GM23338 (cell line): Measurements from ENCODE around the gene CMYA5. TPM values are rescaled to one million over a fixed set of nuclear protein-coding genes. Genes with fewer than 3 reads are reported as not detected.

Experiments
- ATAC-seq: fragments of 200-7000 bp; cut with Tn5 transposase; 3 replicates; pipeline ENCODE4 v1.9.1; 2020
- DNase-seq: peaks from one replicate; pipeline ENCODE4 v3.0.0-alpha.2; 2015; ENCODE audit warnings: low spot score
- H2AFZ ChIP-seq: fragments of 200-600 bp; sonication (generic); 2 replicates; pipeline ENCODE4 v1.8.0; 2016; ENCODE audit warnings: antibody characterized with exemption, mild to moderate bottlenecking, moderate library complexity
- H3F3A ChIP-seq: fragments of 200-600 bp; sonication (generic); replicated peaks from 2 replicates; pipeline ENCODE4 v1.8.0; 2017; ENCODE audit warnings: antibody characterized with exemption, mixed run types, low read depth
- H3K27ac ChIP-seq: fragments of 200-600 bp; sonication (generic); 2 replicates; pipeline ENCODE4 v1.6.1; 2016; ENCODE audit warnings: low read depth
- H3K27me3 ChIP-seq: fragments of 200-600 bp; sonication (generic); 2 replicates; pipeline ENCODE4 v1.8.0; 2016; ENCODE audit warnings: mild to moderate bottlenecking, mixed run types, moderate library complexity; ENCODE audit not compliant: insufficient read depth
- H3K36me3 ChIP-seq: fragments of 200-600 bp; sonication (generic); 2 replicates; pipeline ENCODE4 v1.8.0; 2016; ENCODE audit warnings: mild to moderate bottlenecking; ENCODE audit not compliant: insufficient read depth
- H3K4me1 ChIP-seq: fragments of 200-600 bp; sonication (generic); 2 replicates; pipeline ENCODE4 v1.8.0; 2016; ENCODE audit warnings: mild to moderate bottlenecking, moderate library complexity; ENCODE audit not compliant: insufficient read depth
- H3K4me2 ChIP-seq: fragments of 200-600 bp; sonication (generic); 2 replicates; pipeline ENCODE4 v1.7.1; 2017; ENCODE audit warnings: mixed run types
- H3K4me3 ChIP-seq: fragments of 200-600 bp; sonication (generic); 2 replicates; pipeline ENCODE4 v1.6.1; 2016; ENCODE audit warnings: mixed run types
- H3K79me2 ChIP-seq: fragments of 200-600 bp; sonication (generic); replicated peaks from 2 replicates; pipeline ENCODE4 v1.8.0; 2017; ENCODE audit warnings: mild to moderate bottlenecking; ENCODE audit not compliant: insufficient read depth
- H3K9me2 ChIP-seq: fragments of 200-600 bp; sonication (generic); 2 replicates; pipeline ENCODE4 v1.8.0; 2017; ENCODE audit not compliant: insufficient read depth
- H4K20me1 ChIP-seq: fragments of 200-600 bp; sonication (generic); replicated peaks from 2 replicates; pipeline ENCODE4 v1.8.0; 2017; ENCODE audit warnings: mild to moderate bottlenecking; ENCODE audit not compliant: insufficient read depth
- H3K27ac Mint-ChIP-seq: 2 replicates; pipeline ENCODE4 v1.8.0; 2020; ENCODE audit warnings: inconsistent platforms, mild to moderate bottlenecking, moderate library complexity, mixed read lengths
- H3K27me3 Mint-ChIP-seq: 3 replicates; pipeline ENCODE4 v1.8.0; 2022; ENCODE audit warnings: low read depth, mild to moderate bottlenecking, moderate library complexity, mixed read lengths, inconsistent platforms; ENCODE audit not compliant: insufficient read depth, poor library complexity
- H3K36me3 Mint-ChIP-seq: 3 replicates; pipeline ENCODE4 v1.8.0; 2021; ENCODE audit warnings: low read depth, mild to moderate bottlenecking, inconsistent platforms, moderate library complexity, mixed read lengths
- H3K4me1 Mint-ChIP-seq: 3 replicates; pipeline ENCODE4 v1.8.0; 2020; ENCODE audit warnings: mild to moderate bottlenecking, inconsistent platforms, mixed read lengths
- H3K4me3 Mint-ChIP-seq: 3 replicates; pipeline ENCODE4 v1.8.0; 2021; ENCODE audit warnings: moderate library complexity, mild to moderate bottlenecking, inconsistent platforms, mixed read lengths
- H3K9me3 Mint-ChIP-seq: 3 replicates; pipeline ENCODE4 v1.8.0; 2020; ENCODE audit warnings: moderate library complexity, mild to moderate bottlenecking, inconsistent platforms, mixed read lengths
- CREB1 ChIP-seq: fragments of 250-450 bp; sonication (Bioruptor Pico); IDR thresholded peaks from 2 replicates; pipeline ENCODE4 v1.5.0; 2020; ENCODE audit warnings: low read depth, mild to moderate bottlenecking, moderate library complexity
- ETS1 ChIP-seq: IDR thresholded peaks from 2 replicates; pipeline ENCODE4 v1.6.1; 2016; ENCODE audit warnings: antibody characterized with exemption
- EZH2 ChIP-seq: fragments of 200-600 bp; sonication (generic); IDR thresholded peaks from one replicate; pipeline ENCODE4 v1.8.0; 2017; ENCODE audit warnings: antibody characterized with exemption, mild to moderate bottlenecking, low read depth; ENCODE audit not compliant: unreplicated experiment
- EZH2phosphoT487 ChIP-seq: fragments of 200-600 bp; sonication (generic); IDR thresholded peaks from one replicate; pipeline ENCODE4 v1.8.1; 2018; ENCODE audit warnings: antibody characterized with exemption; ENCODE audit not compliant: unreplicated experiment
- JUNB ChIP-seq: IDR thresholded peaks from one replicate; pipeline ENCODE4 v1.6.1; 2016; ENCODE audit warnings: antibody characterized with exemption; ENCODE audit not compliant: unreplicated experiment
- NANOG ChIP-seq: IDR thresholded peaks from 2 replicates; pipeline ENCODE4 v1.6.1; 2016; ENCODE audit warnings: antibody characterized with exemption, borderline replicate concordance
- POLR2AphosphoS5 ChIP-seq: IDR thresholded peaks from 2 replicates; pipeline ENCODE4 v1.6.1; 2016; ENCODE audit warnings: antibody characterized with exemption, low read depth
- STAT1 ChIP-seq: IDR thresholded peaks from one replicate; pipeline ENCODE4 v1.6.1; 2016; ENCODE audit warnings: antibody characterized with exemption; ENCODE audit not compliant: unreplicated experiment
- ZNF114 ChIP-seq: fragments of 250-450 bp; sonication (Bioruptor Pico); IDR thresholded peaks from 2 replicates; pipeline ENCODE4 v1.5.0; 2020; ENCODE audit warnings: mild to moderate bottlenecking, moderate library complexity
- ZNF331 ChIP-seq: fragments of 250-450 bp; sonication (Bioruptor Pico); IDR thresholded peaks from 2 replicates; pipeline ENCODE4 v1.5.0; 2020; ENCODE audit warnings: low read depth, mild to moderate bottlenecking, moderate library complexity
- ZNF462 ChIP-seq: fragments of 250-450 bp; sonication (Bioruptor Pico); IDR thresholded peaks from 2 replicates; pipeline ENCODE4 v1.5.0; 2020; ENCODE audit warnings: mild to moderate bottlenecking, moderate library complexity
- polyA plus RNA-seq: library from polyadenylated mRNA; unstranded; fragments of >200 nt; fragmentation: Nextera tagmentation; extraction: Ambion mirVana; gene quantifications from 2 replicates; pipeline ENCODE4 v1.2.1, GENCODE V29; 2016
- total RNA-seq: library from RNA; depleted of rRNA; stranded (reverse); fragments of >200 nt; shearing (Covaris generic); gene quantifications from 2 replicates; pipeline ENCODE4 v1.2.3, GENCODE V29; 2014
- TF ChIP-seq, protein P1 (sequence below), 2 experiments: fragments of 200-600 bp in 1 of 2; sonication (generic) in 1 of 2; conservative IDR thresholded peaks; 2 replicates each; pipeline versions ENCODE4 v1.5.1 to v1.6.1; 2016 to 2017; ENCODE audit warnings: antibody characterized with exemption in 2 of 2, low read depth in 2 of 2, mild to moderate bottlenecking in 2 of 2, moderate library complexity in 1 of 2

Gene CMYA5
- total and polyA plus RNA-seq, 2 experiments from 2014 or later: 0.45 to 0.49 TPM

- no peaks in the 10 kb centered on the region for H3K36me3 Mint-ChIP-seq
- ATAC-seq (no peak), DNase-seq (no peak)
- no peak overlapping the region for H3K4me2 ChIP-seq
- H3K27me3 ChIP-seq: no peaks in the 10 kb centered on the region
- no peaks in the 10 kb centered on the region for H4K20me1 ChIP-seq
- H3F3A ChIP-seq: no peaks in the 10 kb centered on the region
- H2AFZ ChIP-seq: no peak overlapping the region
- H3K9me3 Mint-ChIP-seq: no peaks in the 10 kb centered on the region
- H3K27ac ChIP-seq: no peak overlapping the region
- peaks cover 23% of the 10 kb centered on the region for H3K4me1 ChIP-seq
- H3K27me3 Mint-ChIP-seq: no peaks in the 10 kb centered on the region
- H3K4me3 Mint-ChIP-seq: no peak overlapping the region
- H3K9me2 ChIP-seq: no peaks in the 10 kb centered on the region; the same call in 1 of the 2 replicates
- no peak overlapping the region for H3K4me3 ChIP-seq
- no peak overlapping the region for H3K27ac Mint-ChIP-seq
- TF ChIP-seq CREB1 (CRISPR knock-in tag) (no peak), ZNF331 (no peak), ZNF462 (no peak), ZNF114 (CRISPR knock-in tag) (no peak), STAT1 (no peak), EZH2 (no peak), JUNB (no peak), EZH2phosphoT487 (no peak), ETS1 (no peak), NANOG (no peak), POLR2AphosphoS5 (no peak)
- TF ChIP-seq, protein P1, sequence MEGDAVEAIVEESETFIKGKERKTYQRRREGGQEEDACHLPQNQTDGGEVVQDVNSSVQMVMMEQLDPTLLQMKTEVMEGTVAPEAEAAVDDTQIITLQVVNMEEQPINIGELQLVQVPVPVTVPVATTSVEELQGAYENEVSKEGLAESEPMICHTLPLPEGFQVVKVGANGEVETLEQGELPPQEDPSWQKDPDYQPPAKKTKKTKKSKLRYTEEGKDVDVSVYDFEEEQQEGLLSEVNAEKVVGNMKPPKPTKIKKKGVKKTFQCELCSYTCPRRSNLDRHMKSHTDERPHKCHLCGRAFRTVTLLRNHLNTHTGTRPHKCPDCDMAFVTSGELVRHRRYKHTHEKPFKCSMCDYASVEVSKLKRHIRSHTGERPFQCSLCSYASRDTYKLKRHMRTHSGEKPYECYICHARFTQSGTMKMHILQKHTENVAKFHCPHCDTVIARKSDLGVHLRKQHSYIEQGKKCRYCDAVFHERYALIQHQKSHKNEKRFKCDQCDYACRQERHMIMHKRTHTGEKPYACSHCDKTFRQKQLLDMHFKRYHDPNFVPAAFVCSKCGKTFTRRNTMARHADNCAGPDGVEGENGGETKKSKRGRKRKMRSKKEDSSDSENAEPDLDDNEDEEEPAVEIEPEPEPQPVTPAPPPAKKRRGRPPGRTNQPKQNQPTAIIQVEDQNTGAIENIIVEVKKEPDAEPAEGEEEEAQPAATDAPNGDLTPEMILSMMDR (conservative IDR thresholded peaks at IDR 0.05; ENCODE audit: low read depth in 2 of 2): no peak
- no peaks in the 10 kb centered on the region for H3K79me2 ChIP-seq
- H3K4me1 Mint-ChIP-seq: peaks cover 40% of the 10 kb centered on the region
- H3K36me3 ChIP-seq: no peaks in the 10 kb centered on the region
Measured at GRCh38 chr5:79745255-79745654, 55.6 kb downstream of the CMYA5 start.
